UCSD-AML1 (cell line): Measurements from ENCODE around the gene KCNH5.

Source experiments
- DNase-seq: peaks from one replicate; lab custom pipeline; 2025; ENCODE audit not compliant: unreplicated experiment; lab: John Stamatoyannopoulos, UW

KCNH5 gene

DNA sequence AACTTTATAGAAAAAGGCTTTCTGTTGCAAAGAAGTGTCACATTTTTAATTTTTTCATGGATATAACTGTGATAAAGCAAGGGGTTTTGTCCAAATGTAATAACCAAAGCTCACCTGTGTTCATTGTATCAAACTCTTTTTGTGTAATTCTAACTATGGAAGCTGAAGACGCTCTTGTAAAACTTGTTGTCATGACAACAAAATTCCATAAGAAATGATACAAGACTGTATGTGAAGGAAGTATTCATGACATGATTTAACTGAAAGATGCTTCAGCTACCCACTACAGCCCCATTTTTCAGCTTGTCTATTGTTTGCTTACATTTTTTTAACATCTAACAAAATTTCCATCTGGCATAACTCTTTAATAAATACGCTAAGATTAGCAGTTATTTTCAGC, 360.9 kb downstream of the KCNH5 start:
- DNase-seq: no peak

DNA sequence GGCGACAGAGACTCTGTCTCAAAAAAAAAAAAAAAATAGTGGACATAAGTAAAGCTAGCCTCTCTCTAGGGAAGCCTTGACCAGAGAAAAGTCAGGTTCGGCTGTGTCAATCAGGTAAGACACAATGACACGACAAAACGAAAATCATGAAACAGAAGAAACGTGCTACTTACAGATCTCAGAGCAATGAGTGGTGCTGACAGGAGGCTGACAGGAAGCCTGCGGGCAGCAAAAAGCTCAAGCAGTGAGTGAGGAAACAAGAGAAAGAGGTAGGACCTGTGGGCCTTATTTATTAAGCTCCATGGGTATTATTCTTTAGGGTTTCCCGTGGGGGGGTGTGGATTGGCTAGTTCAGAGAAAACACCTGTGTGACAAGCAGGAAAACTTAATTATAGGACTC, 363.1 kb downstream of the KCNH5 start:
- no peak for DNase-seq

- no peak for DNase-seq
Measured at GRCh38 chr14:62674563-62675237, 370.6 kb downstream of the KCNH5 start.

- DNase-seq: no peak
Measured at GRCh38 chr14:62673014-62673755, 372.1 kb downstream of the KCNH5 start.

DNA sequence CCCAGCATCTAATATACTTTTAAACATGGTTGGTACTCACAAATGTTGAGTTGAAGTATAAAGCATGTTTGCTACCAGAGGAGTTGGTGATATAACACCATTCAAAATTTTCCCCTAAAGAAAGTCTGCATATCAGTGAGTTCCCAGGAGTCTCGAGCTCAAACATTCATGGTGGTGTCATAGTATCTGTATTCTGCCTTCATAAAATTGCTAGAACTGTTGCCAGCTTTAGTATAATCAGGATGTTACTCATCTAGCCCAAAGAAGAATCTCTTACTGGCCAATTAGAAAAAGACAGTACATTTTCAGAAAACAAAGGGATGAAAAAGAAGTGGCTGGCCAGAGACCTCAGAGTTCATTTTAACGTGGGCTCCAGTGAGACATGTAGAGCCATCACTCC, 374.7 kb downstream of the KCNH5 start:
- no peak for DNase-seq

DNA sequence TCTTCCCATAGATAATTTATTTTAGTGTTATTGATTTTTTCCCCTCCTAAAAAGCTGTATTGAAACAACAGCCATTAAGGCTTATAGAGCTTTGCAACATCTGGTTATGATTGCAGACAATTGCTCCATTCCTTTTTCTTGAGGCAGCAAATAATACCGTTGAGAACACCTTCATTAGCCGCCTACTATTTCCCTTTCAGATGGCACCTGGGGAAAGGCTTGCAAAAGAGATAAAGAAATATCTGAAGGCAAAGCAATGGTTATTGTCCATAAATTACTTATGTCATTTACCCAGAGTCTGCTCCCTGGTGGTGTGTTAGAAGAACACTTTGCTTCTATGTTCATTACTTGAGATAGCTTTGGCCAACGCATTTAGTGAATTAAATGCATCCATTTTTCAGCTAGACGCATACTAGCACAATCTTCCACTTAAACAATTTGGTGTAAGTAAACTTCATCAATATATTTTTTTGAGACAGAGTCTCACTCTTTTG, 377.8 kb downstream of the KCNH5 start:
- no peak for DNase-seq

DNA sequence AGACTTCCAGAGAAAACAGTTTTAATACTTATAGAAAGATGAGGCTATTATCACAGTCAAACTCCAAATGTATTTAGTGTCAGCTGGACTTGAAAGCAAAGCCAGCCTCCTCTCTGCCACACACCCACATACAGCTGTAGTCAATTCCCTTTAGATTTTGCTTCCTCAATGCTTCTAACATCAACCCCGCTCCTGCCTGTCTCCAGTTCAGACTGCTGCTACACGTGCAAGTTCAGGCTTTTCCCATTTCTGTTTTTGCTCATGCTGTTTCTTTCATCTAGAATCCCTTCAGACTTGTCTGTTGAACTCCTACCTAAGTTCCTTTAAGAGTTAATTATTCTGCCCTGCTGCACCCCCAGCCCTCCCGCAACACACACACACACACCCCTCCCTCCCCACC, 380.0 kb downstream of the KCNH5 start:
- DNase-seq: no peak

- DNase-seq: no peak
Measured at GRCh38 chr14:62663456-62663821, 381.8 kb downstream of the KCNH5 start.

DNA sequence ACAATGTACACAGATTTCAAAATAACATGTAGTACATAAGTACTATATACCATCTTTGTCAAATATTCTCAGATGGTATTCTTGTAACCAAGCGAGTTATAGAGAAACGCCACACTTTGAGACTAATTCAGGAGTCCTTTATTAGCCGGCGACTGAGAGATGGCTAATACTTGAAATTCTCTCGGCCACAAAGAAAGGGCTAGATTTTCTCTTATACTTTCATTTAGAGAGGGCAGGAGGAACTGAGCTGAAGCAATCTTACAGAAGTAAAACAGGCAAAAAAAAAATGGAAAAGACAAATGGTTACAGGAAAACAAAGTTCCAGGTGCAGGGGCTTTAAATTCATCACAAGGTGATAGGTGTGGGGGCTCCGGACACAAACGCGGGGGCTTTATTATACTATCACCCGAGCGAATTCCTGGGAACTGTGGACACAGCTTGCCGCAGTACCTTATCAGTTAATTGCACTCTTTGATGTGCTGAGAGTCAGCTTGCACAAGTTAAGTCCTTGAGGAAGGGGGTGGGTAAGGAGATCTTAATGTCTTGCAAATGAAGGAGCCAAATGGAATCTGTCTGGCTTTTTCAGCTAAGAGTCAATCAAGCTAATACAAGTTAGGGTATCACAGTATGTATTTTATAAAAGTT, 382.3 kb downstream of the KCNH5 start:
- DNase-seq: no peak

DNA sequence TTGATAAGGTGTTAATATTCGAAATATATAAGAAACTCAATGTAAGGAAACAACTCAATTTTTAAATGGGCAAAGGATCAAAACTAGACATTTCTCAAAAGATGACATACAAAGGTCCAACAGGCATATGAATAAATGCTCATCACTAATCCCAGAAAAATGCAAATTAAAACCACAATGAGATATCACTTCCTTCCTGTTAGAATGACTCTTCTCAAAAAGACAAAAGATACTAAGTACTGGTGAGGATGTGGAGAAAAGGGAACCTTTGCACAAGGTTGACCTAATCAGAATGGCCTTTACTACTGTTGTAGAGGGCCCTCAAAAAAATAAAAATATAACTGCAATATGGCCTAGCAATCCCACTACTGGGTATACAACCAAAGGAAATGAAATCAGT, 383.4 kb downstream of the KCNH5 start:
- DNase-seq: no peak

DNA sequence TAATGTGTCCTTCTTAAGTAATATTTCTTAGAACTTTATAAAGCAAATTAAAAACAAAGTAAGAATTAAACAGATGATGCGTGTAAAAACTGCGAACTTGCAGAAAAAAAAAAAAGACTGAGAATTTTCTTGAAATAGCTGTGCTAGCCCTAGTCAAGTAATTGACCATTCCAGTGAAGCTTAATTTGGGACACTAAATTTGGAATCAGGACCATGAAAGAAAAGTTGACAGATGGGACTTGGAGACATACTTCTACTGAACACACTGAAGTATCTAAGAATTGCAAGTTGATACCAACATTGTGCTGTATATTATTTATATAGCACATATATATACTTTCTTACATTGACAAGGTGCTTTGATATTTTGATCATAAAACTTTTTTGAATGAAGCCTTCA, 386.6 kb downstream of the KCNH5 start:
- no peak for DNase-seq

DNA sequence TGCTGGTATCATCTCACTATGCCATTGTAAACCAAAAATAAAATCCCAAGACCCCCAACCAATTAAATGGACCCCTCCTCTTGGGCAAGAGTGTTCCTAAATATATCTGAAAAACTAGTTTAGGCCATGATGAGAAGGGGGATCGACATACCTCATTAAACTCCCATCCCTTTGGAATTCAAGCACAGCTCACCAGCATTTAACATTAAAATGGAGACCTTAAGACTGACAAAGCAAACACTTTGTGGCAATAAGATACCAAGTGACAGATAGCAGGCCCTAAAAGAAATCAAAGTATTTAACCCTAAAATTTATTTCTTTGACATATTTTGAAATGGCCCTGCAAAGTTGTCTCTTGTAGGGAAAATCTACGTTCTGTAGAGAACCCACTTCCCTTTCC, 387.9 kb downstream of the KCNH5 start:
- DNase-seq: no peak

DNA sequence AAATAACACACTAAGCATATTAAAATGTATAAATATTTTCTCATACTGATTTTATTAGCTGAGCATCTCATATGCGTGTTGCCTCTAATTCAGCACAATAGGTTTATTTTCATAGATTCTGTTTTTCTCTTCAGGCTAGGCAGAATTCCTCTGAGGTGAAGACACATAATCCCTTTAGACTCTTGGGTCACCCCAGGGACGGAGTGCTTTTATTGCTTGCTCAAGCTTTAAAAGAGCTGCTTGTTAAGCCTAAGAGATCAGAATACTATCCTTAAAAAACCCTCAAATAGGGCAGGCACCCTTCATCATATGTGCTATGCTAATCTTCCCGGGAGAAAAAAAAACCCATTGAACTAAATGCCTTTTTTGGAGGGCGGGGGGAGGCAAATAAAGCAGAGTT, 390.1 kb downstream of the KCNH5 start:
- no peak for DNase-seq

DNA sequence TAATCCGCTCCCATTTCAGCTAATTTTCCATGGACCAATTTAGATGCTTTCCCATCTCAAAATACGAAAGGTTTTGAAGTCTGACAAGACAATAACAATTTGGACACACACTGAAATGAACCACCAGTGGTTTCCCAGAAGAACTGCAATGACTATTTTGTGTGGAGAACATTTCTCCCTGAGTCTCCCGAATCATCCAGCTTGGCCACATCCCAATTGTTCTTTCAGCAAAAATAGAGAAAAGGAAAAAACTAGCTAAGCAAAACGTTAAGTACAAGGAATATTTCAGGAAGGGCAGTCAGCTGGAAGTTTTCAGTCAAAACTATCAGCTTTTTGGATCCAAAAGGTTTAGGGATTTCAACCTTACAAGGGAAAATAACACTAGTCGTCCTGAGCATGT, 390.6 kb downstream of the KCNH5 start:
- DNase-seq: no peak
